Activated CD4-positive, alpha-beta T cell treated with anti-CD3 and anti-CD28 coated beads for 1 hour (primary cell): Measurements from ENCODE around the gene HECTD3.
"Not testable (repeated sequence)": the region's sequence is repeated elsewhere in the genome, so short reads cannot be mapped to it uniquely, and the experiment has no call there.

Experiments
- DNase-seq: peaks from one replicate; pipeline ENCODE4 v3.0.0-alpha.2; 2020

HECTD3 gene

DNA sequence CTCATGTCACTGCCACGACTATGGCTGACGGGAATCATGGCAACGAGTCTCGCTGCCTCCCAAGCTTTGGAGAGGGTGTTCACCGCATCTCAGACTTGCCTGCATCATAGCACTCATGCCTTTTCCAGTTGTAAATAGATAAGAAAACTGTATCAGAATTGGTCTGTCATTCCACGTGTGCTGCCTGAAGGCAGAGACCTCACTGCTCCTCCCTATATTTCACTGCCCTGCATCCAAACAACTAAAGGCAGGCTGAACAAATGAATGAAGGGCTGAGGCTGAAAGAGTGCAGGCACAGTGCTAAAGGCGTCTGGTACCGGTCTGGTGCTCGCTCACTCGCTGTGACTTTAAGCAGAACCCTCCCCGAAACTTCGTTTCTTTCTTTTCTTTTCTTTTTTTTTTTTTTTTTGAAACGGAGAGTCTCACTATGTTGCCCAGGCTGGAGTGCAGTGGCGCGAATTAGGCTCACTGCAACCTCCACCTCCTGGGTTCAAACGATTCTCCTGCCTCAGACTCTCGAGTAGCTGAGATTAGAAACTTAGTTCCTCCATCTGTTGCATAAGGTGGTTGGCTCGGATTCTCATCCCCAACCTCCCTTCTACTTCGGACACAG lies 25.3 kb downstream of the HECTD3 start:
- DNase-seq, result no peak

DNA sequence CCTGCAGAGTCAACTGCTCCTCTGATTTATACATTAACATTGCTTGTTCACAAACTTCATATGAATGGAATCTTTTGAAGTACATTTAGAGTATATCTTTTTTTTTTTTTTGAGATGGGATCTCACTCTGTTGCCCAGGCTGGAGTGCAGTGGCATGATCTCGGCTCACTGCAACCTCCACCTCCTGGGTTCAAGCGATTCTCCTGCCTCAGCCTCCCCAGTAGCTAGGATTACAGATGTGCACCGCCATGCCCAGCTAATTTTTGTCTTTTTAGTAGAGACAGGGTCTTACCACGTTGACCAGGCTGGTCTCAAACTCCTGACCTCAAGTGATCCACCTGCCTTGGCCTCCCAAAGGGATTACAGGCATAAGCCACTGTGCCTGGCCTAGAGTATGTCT lies 33.8 kb downstream of the HECTD3 start:
- DNase-seq, result not testable (repeated sequence)

DNA sequence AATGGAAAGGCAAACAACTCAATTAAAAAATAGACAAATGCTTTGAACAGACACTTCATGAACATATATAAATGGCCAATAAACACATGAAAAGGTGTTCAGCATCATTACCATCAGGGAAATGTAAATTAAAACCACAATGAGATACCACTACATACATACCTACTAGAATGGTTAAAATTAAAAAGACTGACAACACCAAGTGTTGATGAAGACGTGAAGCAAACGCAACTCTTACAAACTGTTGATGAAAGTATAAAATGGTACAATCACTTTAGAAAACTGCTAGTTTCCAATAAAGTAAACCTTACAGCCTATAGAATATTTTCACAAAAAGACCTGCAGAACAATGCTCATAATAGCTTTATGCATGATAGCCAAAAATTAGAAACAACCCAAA lies 34.9 kb downstream of the HECTD3 start:
- DNase-seq, result no peak

DNA sequence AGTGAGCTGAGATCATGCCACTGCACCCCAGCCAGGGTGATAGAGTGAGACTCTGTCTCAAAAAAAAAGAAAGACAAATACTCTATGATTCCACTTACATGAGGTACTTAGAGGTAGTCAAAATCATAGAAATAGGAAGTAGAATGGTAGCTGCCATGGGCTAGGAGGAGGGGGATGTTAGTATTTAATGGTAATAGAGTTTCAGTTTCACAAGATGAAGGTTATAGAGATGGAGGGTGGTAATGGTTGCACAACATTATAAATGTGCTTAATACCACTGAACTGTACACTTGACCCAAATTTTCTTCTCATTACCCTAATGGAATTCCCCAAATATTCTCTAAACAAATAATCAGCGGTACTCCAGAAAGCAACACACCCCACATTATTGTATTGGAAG lies 37.5 kb downstream of the HECTD3 start:
- no peak for DNase-seq

DNA sequence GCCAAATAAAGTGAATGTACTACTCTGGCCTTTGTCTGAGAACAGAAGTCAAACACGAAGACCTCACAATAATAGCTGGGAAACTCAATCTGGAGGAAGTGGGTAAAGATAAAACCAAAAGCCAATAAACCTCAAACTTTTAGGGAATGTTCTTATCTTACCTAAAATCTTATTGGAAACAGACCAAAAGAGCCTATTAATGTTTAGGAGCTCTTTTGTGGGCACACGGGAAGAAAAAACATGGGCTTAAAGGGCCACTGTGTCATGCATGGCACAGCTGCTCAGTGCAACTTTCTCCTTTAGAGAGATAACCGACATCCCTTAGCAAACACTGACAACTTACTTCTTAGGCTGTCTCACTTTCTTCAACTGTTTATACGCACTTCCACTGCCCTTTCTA lies 40.8 kb downstream of the HECTD3 start:
- DNase-seq, result no peak

DNA sequence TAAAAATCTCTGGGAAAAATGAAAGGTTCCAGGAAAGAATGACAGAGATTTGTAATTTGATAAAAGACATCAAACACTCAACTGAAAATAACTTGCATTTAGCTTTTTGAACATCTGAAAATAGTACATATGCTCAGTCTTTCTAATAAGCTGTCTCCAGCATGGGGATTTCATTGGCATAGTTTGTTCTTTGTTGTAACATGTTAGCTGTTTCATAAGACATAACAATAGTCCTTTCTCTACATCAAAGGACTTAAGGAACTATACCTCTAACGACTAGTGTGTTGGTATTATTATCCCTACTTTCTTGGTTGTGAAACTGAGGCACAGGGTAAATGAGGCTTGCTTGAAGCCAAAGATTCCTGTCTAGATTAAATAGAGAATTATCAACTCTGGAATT lies 46.7 kb downstream of the HECTD3 start:
- DNase-seq, result no peak

DNA sequence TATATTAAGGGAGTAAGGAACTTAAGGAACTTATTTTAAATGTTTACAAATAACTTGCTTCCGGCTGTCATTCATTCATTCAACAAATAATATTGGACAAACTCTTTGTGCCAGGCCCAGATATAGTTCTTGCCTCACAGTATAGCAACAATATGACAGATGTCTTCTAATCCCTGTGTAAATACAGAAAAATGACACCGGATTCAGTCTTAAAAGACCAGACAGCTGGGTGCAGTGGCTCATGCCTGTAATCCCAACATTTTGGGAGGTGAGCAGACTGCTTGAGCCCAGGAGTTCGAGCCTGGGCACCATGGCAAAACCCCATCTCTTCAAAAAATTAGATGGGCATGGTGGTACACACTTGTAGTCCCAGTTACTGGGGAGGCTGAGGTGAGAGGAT lies 48.4 kb downstream of the HECTD3 start:
- no peak for DNase-seq

DNA sequence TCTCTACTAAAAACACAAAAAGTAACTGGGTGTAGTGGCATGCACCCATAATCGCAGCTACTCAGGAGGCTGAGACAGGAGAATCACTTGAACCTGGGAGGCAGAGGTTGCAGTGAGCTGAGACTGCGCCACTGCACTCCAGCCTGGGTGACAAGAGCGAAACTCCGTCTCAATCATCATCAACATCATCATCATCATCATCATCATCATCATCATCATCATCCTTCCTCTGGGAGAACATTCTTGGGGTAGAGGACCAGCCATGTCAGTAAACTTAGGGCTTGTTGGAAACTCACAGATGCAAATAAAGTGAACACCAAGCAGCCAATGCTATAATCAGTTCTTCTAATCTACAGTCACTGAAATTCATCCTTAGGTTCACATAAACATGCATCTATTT lies 49.1 kb downstream of the HECTD3 start:
- DNase-seq, result not testable (repeated sequence)

DNA sequence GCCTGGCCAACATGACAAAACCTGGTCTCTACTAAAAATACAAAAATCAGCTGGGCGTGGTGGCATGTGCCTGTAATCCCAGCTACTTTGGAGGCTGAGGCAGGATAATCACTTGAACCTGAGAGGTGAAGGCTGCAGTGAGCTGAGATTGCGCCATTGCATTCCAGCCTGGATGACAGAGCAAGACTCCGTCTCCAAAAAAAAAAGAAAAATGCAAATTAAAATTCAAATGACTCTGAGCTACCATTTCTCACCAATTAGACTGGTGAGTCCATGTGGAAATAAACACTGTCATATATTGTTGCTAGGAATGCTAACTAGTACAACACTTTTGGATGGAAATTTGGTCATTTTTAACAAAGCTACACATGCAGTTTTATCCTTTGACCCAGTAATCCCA lies 53.6 kb downstream of the HECTD3 start:
- not testable (repeated sequence) for DNase-seq

DNA sequence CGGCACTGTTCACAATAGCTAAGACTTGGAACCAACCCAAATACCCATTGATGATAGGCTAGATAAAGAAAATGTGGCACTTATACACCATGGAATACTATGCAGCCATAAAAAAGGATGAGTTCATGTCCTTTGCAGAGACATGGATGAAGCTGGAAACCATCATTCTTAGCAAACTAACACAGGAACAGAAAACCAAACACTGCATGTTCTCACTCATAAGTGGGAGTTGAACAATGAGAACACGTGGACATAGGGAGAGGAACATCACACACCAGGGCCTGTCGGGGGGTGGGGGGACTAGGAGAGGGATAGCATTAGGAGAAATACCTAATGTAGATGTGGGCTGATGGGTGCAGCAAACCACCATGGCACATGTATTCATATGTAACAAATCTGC lies 55.0 kb downstream of the HECTD3 start:
- not testable (repeated sequence) for DNase-seq
